AG08395 (cell line): ENCODE measurements around the gene CCDC183.
A peak's percentile ranks its signal among the peaks of the same experiment; 100 is the strongest.
"Not testable (repeated sequence)": the region's sequence is repeated elsewhere in the genome, so short reads cannot be mapped to it uniquely, and the experiment has no call there.

Experiments used
- DNase-seq: peaks from one replicate; pipeline ENCODE4 v3.0.0; 2012; ENCODE audit warnings: mixed read lengths, low spot score

The CCDC183 gene

GRCh38 chr9:136785565-136786355, 10.4 kb upstream of the CCDC183 start:
- DNase-seq: not testable (repeated sequence)

- DNase-seq: no peak
Measured at GRCh38 chr9:136786451-136786850, 9.7 kb upstream of the CCDC183 start.

GRCh38 chr9:136786983-136787382, 9.2 kb upstream of the CCDC183 start:
- not testable (repeated sequence) for DNase-seq

- DNase-seq: peak; percentile 58
Measured at GRCh38 chr9:136787690-136788400, 8.3 kb upstream of the CCDC183 start.

GRCh38 chr9:136788644-136789522, 7.3 kb upstream of the CCDC183 start:
- not testable (repeated sequence) for DNase-seq

- DNase-seq: no peak
Measured at GRCh38 chr9:136789523-136789937, 6.6 kb upstream of the CCDC183 start.

- DNase-seq: peak; percentile 100
Measured at GRCh38 chr9:136790640-136791515, 5.3 kb upstream of the CCDC183 start, which contains the start of gene TMEM141. Gene TMEM141 (plus strand): TSS chr9:136791344. CDS start chr9:136791371, 27 bp downstream.

- DNase-seq: no peak
Measured at GRCh38 chr9:136791516-136792276, 4.4 kb upstream of the CCDC183 start.

GRCh38 chr9:136792321-136793085, 3.6 kb upstream of the CCDC183 start:
- no peak for DNase-seq

GRCh38 chr9:136793086-136793946, 2.8 kb upstream of the CCDC183 start:
- no peak for DNase-seq

- no peak for DNase-seq
Measured at GRCh38 chr9:136794281-136794999, 1.7 kb upstream of the CCDC183 start.

- DNase-seq: no peak
Measured at GRCh38 chr9:136795000-136795348, 1.2 kb upstream of the CCDC183 start.

- DNase-seq: not testable (repeated sequence)
Measured at GRCh38 chr9:136796775-136797347, 723 bp downstream of the CCDC183 start.

- DNase-seq: no peak
Measured at GRCh38 chr9:136798708-136799078, 2.6 kb downstream of the CCDC183 start.

- DNase-seq: no peak
Measured at GRCh38 chr9:136799079-136799853, 3.1 kb downstream of the CCDC183 start.

- DNase-seq: peak; percentile 48
Measured at GRCh38 chr9:136799854-136800657, 3.9 kb downstream of the CCDC183 start.
